ENCODE data around the gene FPGT. TPM values are rescaled to one million over a fixed set of nuclear protein-coding genes. Genes with fewer than 3 reads are reported as not detected.
A peak's percentile ranks its signal among the peaks of the same experiment; 100 is the strongest.

FPGT gene
- total and polyA plus RNA-seq, 2 experiments from 2014 or later = 2.6 to 4.2 TPM

DNA sequence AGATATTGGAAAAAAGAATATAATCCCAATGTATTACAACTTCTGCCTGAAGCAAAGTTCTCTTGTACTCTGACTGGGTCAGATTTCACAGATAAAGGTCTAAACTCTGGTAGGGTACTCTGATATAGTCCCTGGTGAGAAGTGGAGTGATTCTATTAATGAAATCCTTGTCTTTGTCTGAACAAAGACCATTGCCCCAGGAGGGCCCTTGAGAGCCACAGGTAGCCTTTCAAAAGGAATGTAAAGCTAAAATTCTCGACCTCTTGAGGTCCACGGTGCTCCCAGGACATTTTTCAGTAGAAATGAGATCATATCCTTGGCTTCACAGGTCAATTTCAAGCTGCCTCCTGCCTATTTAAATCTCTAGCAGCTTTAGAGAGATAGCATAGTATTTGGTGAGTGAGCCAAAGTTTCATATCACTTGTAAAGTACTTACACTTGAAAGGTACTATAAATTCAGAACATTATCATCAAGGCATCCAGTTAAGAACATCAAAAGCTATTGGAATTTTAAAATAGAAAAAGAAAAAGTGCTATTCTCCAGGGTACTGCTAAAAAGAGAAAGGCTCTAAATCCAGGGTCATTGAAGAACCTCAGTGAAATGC lies 47.2 kb downstream of the FPGT start:
- H3K9me2 ChIP-seq (ENCODE audit: insufficient read depth) = no peaks in the 10 kb centered on the region
- Mint-ChIP-seq H3K36me3 (ENCODE audit: low read depth) (peaks cover 13% of the 10 kb centered on the region), H3K4me3 (peak overlapping the region; percentile 11; the same call in 1 of the 3 replicates), H3K4me1 (peaks cover 27% of the 10 kb centered on the region), H3K27ac (no peak overlapping the region), H3K9me3 (peaks cover 26% of the 10 kb centered on the region), H3K27me3 (ENCODE audit: insufficient read depth, low read depth, poor library complexity) (peaks cover 23% of the 10 kb centered on the region)
- no peaks in the 10 kb centered on the region for H3K79me2 ChIP-seq (replicated peaks; ENCODE audit: insufficient read depth)
- DNase-seq (ENCODE audit: low spot score) (peak; percentile 85), ATAC-seq (peak; percentile 99)
- no peak for TF ChIP-seq POLR2AphosphoS5 (IDR thresholded peaks at IDR 0.05; ENCODE audit: low read depth)
- no peak for TF ChIP-seq STAT1 (IDR thresholded peaks at IDR 0.05; ENCODE audit: unreplicated experiment)
- TF ChIP-seq ZNF114 (CRISPR knock-in tag; IDR thresholded peaks at IDR 0.05) = no peak
- peak; percentile 77; the same call in 1 of the 2 replicates for TF ChIP-seq NANOG (IDR thresholded peaks at IDR 0.05; ENCODE audit: borderline replicate concordance)
- TF ChIP-seq JUNB (IDR thresholded peaks at IDR 0.05; ENCODE audit: unreplicated experiment) = no peak
- TF ChIP-seq ZNF331 (CRISPR knock-in tag; IDR thresholded peaks at IDR 0.05; ENCODE audit: low read depth) = no peak
- no peak for TF ChIP-seq EZH2 (IDR thresholded peaks at IDR 0.05; ENCODE audit: low read depth, unreplicated experiment)
- TF ChIP-seq, protein P1, sequence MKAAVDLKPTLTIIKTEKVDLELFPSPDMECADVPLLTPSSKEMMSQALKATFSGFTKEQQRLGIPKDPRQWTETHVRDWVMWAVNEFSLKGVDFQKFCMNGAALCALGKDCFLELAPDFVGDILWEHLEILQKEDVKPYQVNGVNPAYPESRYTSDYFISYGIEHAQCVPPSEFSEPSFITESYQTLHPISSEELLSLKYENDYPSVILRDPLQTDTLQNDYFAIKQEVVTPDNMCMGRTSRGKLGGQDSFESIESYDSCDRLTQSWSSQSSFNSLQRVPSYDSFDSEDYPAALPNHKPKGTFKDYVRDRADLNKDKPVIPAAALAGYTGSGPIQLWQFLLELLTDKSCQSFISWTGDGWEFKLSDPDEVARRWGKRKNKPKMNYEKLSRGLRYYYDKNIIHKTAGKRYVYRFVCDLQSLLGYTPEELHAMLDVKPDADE (IDR thresholded peaks at IDR 0.05) = no peak
- TF ChIP-seq, protein P2, sequence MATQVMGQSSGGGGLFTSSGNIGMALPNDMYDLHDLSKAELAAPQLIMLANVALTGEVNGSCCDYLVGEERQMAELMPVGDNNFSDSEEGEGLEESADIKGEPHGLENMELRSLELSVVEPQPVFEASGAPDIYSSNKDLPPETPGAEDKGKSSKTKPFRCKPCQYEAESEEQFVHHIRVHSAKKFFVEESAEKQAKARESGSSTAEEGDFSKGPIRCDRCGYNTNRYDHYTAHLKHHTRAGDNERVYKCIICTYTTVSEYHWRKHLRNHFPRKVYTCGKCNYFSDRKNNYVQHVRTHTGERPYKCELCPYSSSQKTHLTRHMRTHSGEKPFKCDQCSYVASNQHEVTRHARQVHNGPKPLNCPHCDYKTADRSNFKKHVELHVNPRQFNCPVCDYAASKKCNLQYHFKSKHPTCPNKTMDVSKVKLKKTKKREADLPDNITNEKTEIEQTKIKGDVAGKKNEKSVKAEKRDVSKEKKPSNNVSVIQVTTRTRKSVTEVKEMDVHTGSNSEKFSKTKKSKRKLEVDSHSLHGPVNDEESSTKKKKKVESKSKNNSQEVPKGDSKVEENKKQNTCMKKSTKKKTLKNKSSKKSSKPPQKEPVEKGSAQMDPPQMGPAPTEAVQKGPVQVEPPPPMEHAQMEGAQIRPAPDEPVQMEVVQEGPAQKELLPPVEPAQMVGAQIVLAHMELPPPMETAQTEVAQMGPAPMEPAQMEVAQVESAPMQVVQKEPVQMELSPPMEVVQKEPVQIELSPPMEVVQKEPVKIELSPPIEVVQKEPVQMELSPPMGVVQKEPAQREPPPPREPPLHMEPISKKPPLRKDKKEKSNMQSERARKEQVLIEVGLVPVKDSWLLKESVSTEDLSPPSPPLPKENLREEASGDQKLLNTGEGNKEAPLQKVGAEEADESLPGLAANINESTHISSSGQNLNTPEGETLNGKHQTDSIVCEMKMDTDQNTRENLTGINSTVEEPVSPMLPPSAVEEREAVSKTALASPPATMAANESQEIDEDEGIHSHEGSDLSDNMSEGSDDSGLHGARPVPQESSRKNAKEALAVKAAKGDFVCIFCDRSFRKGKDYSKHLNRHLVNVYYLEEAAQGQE (IDR thresholded peaks at IDR 0.05; ENCODE audit: unreplicated experiment) = no peak
- TF ChIP-seq, protein P3, sequence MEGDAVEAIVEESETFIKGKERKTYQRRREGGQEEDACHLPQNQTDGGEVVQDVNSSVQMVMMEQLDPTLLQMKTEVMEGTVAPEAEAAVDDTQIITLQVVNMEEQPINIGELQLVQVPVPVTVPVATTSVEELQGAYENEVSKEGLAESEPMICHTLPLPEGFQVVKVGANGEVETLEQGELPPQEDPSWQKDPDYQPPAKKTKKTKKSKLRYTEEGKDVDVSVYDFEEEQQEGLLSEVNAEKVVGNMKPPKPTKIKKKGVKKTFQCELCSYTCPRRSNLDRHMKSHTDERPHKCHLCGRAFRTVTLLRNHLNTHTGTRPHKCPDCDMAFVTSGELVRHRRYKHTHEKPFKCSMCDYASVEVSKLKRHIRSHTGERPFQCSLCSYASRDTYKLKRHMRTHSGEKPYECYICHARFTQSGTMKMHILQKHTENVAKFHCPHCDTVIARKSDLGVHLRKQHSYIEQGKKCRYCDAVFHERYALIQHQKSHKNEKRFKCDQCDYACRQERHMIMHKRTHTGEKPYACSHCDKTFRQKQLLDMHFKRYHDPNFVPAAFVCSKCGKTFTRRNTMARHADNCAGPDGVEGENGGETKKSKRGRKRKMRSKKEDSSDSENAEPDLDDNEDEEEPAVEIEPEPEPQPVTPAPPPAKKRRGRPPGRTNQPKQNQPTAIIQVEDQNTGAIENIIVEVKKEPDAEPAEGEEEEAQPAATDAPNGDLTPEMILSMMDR (conservative IDR thresholded peaks at IDR 0.05; ENCODE audit: low read depth in 2 of 2) = no peak
- TF ChIP-seq, protein P4, sequence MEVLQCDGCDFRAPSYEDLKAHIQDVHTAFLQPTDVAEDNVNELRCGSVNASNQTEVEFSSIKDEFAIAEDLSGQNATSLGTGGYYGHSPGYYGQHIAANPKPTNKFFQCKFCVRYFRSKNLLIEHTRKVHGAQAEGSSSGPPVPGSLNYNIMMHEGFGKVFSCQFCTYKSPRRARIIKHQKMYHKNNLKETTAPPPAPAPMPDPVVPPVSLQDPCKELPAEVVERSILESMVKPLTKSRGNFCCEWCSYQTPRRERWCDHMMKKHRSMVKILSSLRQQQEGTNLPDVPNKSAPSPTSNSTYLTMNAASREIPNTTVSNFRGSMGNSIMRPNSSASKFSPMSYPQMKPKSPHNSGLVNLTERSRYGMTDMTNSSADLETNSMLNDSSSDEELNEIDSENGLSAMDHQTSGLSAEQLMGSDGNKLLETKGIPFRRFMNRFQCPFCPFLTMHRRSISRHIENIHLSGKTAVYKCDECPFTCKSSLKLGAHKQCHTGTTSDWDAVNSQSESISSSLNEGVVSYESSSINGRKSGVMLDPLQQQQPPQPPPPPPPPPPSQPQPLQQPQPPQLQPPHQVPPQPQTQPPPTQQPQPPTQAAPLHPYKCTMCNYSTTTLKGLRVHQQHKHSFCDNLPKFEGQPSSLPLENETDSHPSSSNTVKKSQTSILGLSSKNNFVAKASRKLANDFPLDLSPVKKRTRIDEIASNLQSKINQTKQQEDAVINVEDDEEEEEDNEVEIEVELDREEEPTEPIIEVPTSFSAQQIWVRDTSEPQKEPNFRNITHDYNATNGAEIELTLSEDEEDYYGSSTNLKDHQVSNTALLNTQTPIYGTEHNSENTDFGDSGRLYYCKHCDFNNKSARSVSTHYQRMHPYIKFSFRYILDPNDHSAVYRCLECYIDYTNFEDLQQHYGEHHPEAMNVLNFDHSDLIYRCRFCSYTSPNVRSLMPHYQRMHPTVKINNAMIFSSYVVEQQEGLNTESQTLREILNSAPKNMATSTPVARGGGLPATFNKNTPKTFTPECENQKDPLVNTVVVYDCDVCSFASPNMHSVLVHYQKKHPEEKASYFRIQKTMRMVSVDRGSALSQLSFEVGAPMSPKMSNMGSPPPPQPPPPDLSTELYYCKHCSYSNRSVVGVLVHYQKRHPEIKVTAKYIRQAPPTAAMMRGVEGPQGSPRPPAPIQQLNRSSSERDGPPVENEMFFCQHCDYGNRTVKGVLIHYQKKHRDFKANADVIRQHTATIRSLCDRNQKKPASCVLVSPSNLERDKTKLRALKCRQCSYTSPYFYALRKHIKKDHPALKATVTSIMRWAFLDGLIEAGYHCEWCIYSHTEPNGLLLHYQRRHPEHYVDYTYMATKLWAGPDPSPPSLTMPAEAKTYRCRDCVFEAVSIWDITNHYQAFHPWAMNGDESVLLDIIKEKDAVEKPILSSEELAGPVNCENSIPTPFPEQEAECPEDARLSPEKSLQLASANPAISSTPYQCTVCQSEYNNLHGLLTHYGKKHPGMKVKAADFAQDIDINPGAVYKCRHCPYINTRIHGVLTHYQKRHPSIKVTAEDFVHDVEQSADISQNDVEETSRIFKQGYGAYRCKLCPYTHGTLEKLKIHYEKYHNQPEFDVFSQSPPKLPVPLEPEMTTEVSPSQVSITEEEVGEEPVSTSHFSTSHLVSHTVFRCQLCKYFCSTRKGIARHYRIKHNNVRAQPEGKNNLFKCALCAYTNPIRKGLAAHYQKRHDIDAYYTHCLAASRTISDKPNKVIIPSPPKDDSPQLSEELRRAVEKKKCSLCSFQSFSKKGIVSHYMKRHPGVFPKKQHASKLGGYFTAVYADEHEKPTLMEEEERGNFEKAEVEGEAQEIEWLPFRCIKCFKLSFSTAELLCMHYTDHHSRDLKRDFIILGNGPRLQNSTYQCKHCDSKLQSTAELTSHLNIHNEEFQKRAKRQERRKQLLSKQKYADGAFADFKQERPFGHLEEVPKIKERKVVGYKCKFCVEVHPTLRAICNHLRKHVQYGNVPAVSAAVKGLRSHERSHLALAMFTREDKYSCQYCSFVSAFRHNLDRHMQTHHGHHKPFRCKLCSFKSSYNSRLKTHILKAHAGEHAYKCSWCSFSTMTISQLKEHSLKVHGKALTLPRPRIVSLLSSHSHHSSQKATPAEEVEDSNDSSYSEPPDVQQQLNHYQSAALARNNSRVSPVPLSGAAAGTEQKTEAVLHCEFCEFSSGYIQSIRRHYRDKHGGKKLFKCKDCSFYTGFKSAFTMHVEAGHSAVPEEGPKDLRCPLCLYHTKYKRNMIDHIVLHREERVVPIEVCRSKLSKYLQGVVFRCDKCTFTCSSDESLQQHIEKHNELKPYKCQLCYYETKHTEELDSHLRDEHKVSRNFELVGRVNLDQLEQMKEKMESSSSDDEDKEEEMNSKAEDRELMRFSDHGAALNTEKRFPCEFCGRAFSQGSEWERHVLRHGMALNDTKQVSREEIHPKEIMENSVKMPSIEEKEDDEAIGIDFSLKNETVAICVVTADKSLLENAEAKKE (CRISPR knock-in tag; IDR thresholded peaks at IDR 0.05) = peak; percentile 87
- TF ChIP-seq CREB1 (CRISPR knock-in tag; IDR thresholded peaks at IDR 0.05; ENCODE audit: low read depth) = 0 out of 2 replicates have a peak, but pooled peaks have one; percentile 26
- TF ChIP-seq EZH2phosphoT487 (IDR thresholded peaks at IDR 0.05; ENCODE audit: unreplicated experiment) = no peak
- H2AFZ ChIP-seq = no peak overlapping the region
- no peak overlapping the region for H3K4me3 ChIP-seq
- H3K4me1 ChIP-seq (ENCODE audit: insufficient read depth) = peaks cover 16% of the 10 kb centered on the region
- H3K4me2 ChIP-seq = peak overlapping the region; percentile 39
- H4K20me1 ChIP-seq (replicated peaks; ENCODE audit: insufficient read depth) = no peaks in the 10 kb centered on the region
- no peaks in the 10 kb centered on the region for H3F3A ChIP-seq (replicated peaks; ENCODE audit: low read depth)
- H3K36me3 ChIP-seq (ENCODE audit: insufficient read depth) = no peaks in the 10 kb centered on the region
- H3K27me3 ChIP-seq (ENCODE audit: insufficient read depth) = peaks cover 37% of the 10 kb centered on the region
- H3K27ac ChIP-seq (ENCODE audit: low read depth) = no peak overlapping the region

All from GM23338 (cell line).